OCI-LY7 (cell line): ENCODE measurements around the gene PAOX. TPM values are rescaled to one million over a fixed set of nuclear protein-coding genes. Genes with fewer than 3 reads are reported as not detected.
"Not testable (repeated sequence)": the region's sequence is repeated elsewhere in the genome, so short reads cannot be mapped to it uniquely, and the experiment has no call there.

ENCODE experiments used
- BruUV-seq: library from RNA; stranded (reverse); fragments of 400-500 nt; replicated peaks from 2 replicates; lab custom pipeline; 2021; lab: Mats Ljungman, UMichigan
- CTCF ChIA-PET: fragments of 300-600 bp; sonication (Branson Sonifier 250); formaldehyde crosslinking; loops from one replicate; lab custom pipeline; 2022; ENCODE audit warnings: antibody characterized with exemption; ENCODE audit not compliant: unreplicated experiment; lab: Charles Lee
- POLR2A ChIA-PET: fragments of 300-600 bp; sonication (Branson Sonifier 250); formaldehyde crosslinking; loops from one replicate; lab custom pipeline; 2022; ENCODE audit warnings: antibody characterized with exemption; lab: Charles Lee
- DNase-seq: peaks from one replicate; pipeline ENCODE4 v3.0.0-alpha.2; 2015; ENCODE audit warnings: low spot score
- H2AFZ ChIP-seq: fragments of 200-600 bp; sonication (generic), shearing (Covaris generic); 2 replicates; pipeline ENCODE4 v1.6.1; 2014; ENCODE audit warnings: mild to moderate bottlenecking, antibody characterized with exemption, low read length, moderate library complexity
- H3K27ac ChIP-seq: fragments of 200-600 bp; sonication (generic); 2 replicates; pipeline ENCODE4 v1.5.1; 2014; ENCODE audit warnings: mixed run types, low read depth, mild to moderate bottlenecking, moderate library complexity, low read length, inconsistent platforms; ENCODE audit not compliant: poor library complexity, severe bottlenecking
- H3K36me3 ChIP-seq: fragments of 200-600 bp; sonication (generic); 2 replicates; pipeline ENCODE4 v1.6.1; 2014; ENCODE audit warnings: mild to moderate bottlenecking, antibody characterized with exemption, low read length, moderate library complexity, mixed read lengths; ENCODE audit not compliant: insufficient read depth
- H3K4me1 ChIP-seq: fragments of 200-600 bp; sonication (generic); 2 replicates; pipeline ENCODE4 v1.5.1; 2014; ENCODE audit warnings: mild to moderate bottlenecking, low read length; ENCODE audit not compliant: insufficient read depth, poor library complexity, severe bottlenecking
- H3K4me2 ChIP-seq: fragments of 200-600 bp; sonication (generic); 2 replicates; pipeline ENCODE4 v1.6.1; 2014; ENCODE audit warnings: mild to moderate bottlenecking, low read length
- H3K4me3 ChIP-seq: fragments of 200-600 bp; sonication (generic); 2 replicates; pipeline ENCODE4 v1.5.1; 2014; ENCODE audit warnings: mild to moderate bottlenecking, low read depth, low read length; ENCODE audit not compliant: poor library complexity, severe bottlenecking
- H3K79me2 ChIP-seq: fragments of 200-600 bp; sonication (generic); 2 replicates; pipeline ENCODE4 v1.6.1; 2016; ENCODE audit warnings: low read depth, mild to moderate bottlenecking, low read length, moderate library complexity, mixed read lengths; ENCODE audit not compliant: insufficient read depth
- H3K9me2 ChIP-seq: fragments of 200-600 bp; sonication (generic); 2 replicates; pipeline ENCODE4 v1.6.1; 2016; ENCODE audit warnings: mild to moderate bottlenecking, low read length, mixed read lengths; ENCODE audit not compliant: insufficient read depth
- H3K9me3 ChIP-seq: fragments of 200-600 bp; sonication (generic); 2 replicates; pipeline ENCODE4 v1.6.1; 2014; ENCODE audit warnings: mild to moderate bottlenecking, mixed run types, low read length, mixed read lengths
- H4K20me1 ChIP-seq: fragments of 200-600 bp; sonication (generic); 2 replicates; pipeline ENCODE4 v1.6.1; 2014; ENCODE audit warnings: mild to moderate bottlenecking, antibody characterized with exemption, low read length, moderate library complexity, mixed read lengths; ENCODE audit not compliant: insufficient read depth
- CTCF ChIP-seq: fragments of 200-600 bp; sonication (generic); conservative IDR thresholded peaks from 2 replicates; pipeline ENCODE4 v1.5.1; 2014; ENCODE audit warnings: mild to moderate bottlenecking, antibody characterized with exemption, low read length, moderate library complexity, mixed read lengths
- EZH2phosphoT487 ChIP-seq: fragments of 200-600 bp; sonication (generic); IDR thresholded peaks from 2 replicates; pipeline ENCODE4 v1.6.1; 2018; ENCODE audit warnings: low read depth, borderline replicate concordance, mild to moderate bottlenecking, mixed run types, antibody characterized with exemption, low read length, moderate library complexity, mixed read lengths
- intact Hi-C: fragments of 100-400 bp; cut with micrococcal nuclease; formaldehyde crosslinking; loops from one replicate; pipeline ENCODE4 v1.10.0; 2022; ENCODE audit not compliant: unreplicated experiment
- total RNA-seq, 2 experiments: library from RNA; depleted of rRNA in 1 of 2; stranded (reverse); fragments of >200 nt in 1 of 2; shearing (Covaris generic) in 1 of 2; gene quantifications; 2 replicates each; pipeline ENCODE4 v1.2.3, GENCODE V29; 2014 to 2022

The PAOX gene
- total RNA-seq, 2 experiments from 2014 or later, result 10.7 to 28.1 TPM

GRCh38 chr10:133422807-133423771 is 44.0 kb downstream of the PAOX start:
- ChIA-PET CTCF (no interaction called here), POLR2A (no interaction called here)
- H3K4me3 ChIP-seq, result no peak overlapping the region
- no peaks in the 10 kb centered on the region for H3K9me3 ChIP-seq
- no peaks in the 10 kb centered on the region for H3K79me2 ChIP-seq
- BruUV-seq, result no TSS peak
- no peaks in the 10 kb centered on the region for H4K20me1 ChIP-seq
- no peaks in the 10 kb centered on the region for H3K9me2 ChIP-seq
- no peak overlapping the region for H2AFZ ChIP-seq
- TF ChIP-seq EZH2phosphoT487 (no peak), CTCF (no peak)
- intact Hi-C loops, result no loop called here
- no peak for DNase-seq
- no peak overlapping the region for H3K27ac ChIP-seq
- H3K4me1 ChIP-seq, result no peaks in the 10 kb centered on the region
- H3K36me3 ChIP-seq, result peaks cover 38% of the 10 kb centered on the region
- H3K4me2 ChIP-seq, result no peak overlapping the region

GRCh38 chr10:133424102-133424501 is 45.0 kb downstream of the PAOX start:
- intact Hi-C loops, H3K4me1 ChIP-seq, CTCF ChIA-PET, H4K20me1 ChIP-seq, H3K9me3 ChIP-seq, BruUV-seq, POLR2A ChIA-PET, H3K79me2 ChIP-seq, DNase-seq, H2AFZ ChIP-seq, H3K4me2 ChIP-seq, H3K9me2 ChIP-seq, H3K4me3 ChIP-seq, H3K27ac ChIP-seq: not testable (repeated sequence)
- H3K36me3 ChIP-seq, result peaks cover 28% of the 10 kb centered on the region

- CTCF ChIA-PET, H3K4me3 ChIP-seq, BruUV-seq, H3K27ac ChIP-seq, H4K20me1 ChIP-seq, H2AFZ ChIP-seq, H3K79me2 ChIP-seq, H3K4me2 ChIP-seq, H3K9me2 ChIP-seq, H3K9me3 ChIP-seq, POLR2A ChIA-PET, intact Hi-C loops, DNase-seq, H3K4me1 ChIP-seq: not testable (repeated sequence)
- H3K36me3 ChIP-seq, result peaks cover 23% of the 10 kb centered on the region
Observed at GRCh38 chr10:133424601-133425000, 45.5 kb downstream of the PAOX start, which contains the start of gene SPRN. SPRN (minus strand) TSS chr10:133424625; CDS start chr10:133423681, 944 bp downstream.

GRCh38 chr10:133429571-133429970 is 50.5 kb downstream of the PAOX start:
- H3K4me3 ChIP-seq, H3K27ac ChIP-seq, POLR2A ChIA-PET, H3K9me2 ChIP-seq, H3K79me2 ChIP-seq, H3K36me3 ChIP-seq, BruUV-seq, H3K4me2 ChIP-seq, CTCF ChIA-PET, DNase-seq, H4K20me1 ChIP-seq, intact Hi-C loops, H2AFZ ChIP-seq, H3K4me1 ChIP-seq, H3K9me3 ChIP-seq: not testable (repeated sequence)

- H3K9me2 ChIP-seq, H3K4me3 ChIP-seq, H3K27ac ChIP-seq, H3K36me3 ChIP-seq, DNase-seq, H3K9me3 ChIP-seq, H4K20me1 ChIP-seq, H3K79me2 ChIP-seq, BruUV-seq, CTCF ChIA-PET, intact Hi-C loops, H2AFZ ChIP-seq, H3K4me1 ChIP-seq, POLR2A ChIA-PET, H3K4me2 ChIP-seq: not testable (repeated sequence)
Observed at GRCh38 chr10:133431888-133432613, 53.0 kb downstream of the PAOX start.
